Measurements from ENCODE around the gene ZFYVE26.
A peak's percentile ranks its signal among the peaks of the same experiment; 100 is the strongest.
"Not testable (repeated sequence)": the region's sequence is repeated elsewhere in the genome, so short reads cannot be mapped to it uniquely, and the experiment has no call there.

Gene ZFYVE26

GRCh38 chr14:67833403-67833802 lies 17.0 kb upstream of the ZFYVE26 start:
- TF ChIP-seq, protein P1, sequence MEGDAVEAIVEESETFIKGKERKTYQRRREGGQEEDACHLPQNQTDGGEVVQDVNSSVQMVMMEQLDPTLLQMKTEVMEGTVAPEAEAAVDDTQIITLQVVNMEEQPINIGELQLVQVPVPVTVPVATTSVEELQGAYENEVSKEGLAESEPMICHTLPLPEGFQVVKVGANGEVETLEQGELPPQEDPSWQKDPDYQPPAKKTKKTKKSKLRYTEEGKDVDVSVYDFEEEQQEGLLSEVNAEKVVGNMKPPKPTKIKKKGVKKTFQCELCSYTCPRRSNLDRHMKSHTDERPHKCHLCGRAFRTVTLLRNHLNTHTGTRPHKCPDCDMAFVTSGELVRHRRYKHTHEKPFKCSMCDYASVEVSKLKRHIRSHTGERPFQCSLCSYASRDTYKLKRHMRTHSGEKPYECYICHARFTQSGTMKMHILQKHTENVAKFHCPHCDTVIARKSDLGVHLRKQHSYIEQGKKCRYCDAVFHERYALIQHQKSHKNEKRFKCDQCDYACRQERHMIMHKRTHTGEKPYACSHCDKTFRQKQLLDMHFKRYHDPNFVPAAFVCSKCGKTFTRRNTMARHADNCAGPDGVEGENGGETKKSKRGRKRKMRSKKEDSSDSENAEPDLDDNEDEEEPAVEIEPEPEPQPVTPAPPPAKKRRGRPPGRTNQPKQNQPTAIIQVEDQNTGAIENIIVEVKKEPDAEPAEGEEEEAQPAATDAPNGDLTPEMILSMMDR (conservative IDR thresholded peaks at IDR 0.05; ENCODE audit: low read depth): no peak
- peak; percentile 17 for DNase-seq (ENCODE audit: low spot score)
- ChIA-PET POLR2A (ENCODE audit: low non-redundant PET) (no interaction called here), CTCF (no interaction called here)
- H3K27ac ChIP-seq: no peak overlapping the region

- POLR2A ChIA-PET (ENCODE audit: low non-redundant PET): no interaction called here
- CTCF ChIA-PET: no interaction called here
- TF ChIP-seq, protein P1 (conservative IDR thresholded peaks at IDR 0.05; ENCODE audit: low read depth): no peak
- DNase-seq (ENCODE audit: low spot score): no peak
- no peak overlapping the region for H3K27ac ChIP-seq
Measured at GRCh38 chr14:67831113-67831512, 14.7 kb upstream of the ZFYVE26 start.

GRCh38 chr14:67821121-67821520 lies 4.7 kb upstream of the ZFYVE26 start:
- no peak overlapping the region for H3K27ac ChIP-seq
- ChIA-PET CTCF (no interaction called here), POLR2A (ENCODE audit: low non-redundant PET) (no interaction called here)
- TF ChIP-seq, protein P1 (conservative IDR thresholded peaks at IDR 0.05; ENCODE audit: low read depth): no peak
- DNase-seq (ENCODE audit: low spot score): no peak

GRCh38 chr14:67820428-67820971 lies 4.1 kb upstream of the ZFYVE26 start:
- peak; percentile 31 for DNase-seq (ENCODE audit: low spot score)
- CTCF ChIA-PET: interaction anchor here (0.8 kb wide), 1 partner anchor 88 kb away, joined by 3 read pairs; no protein-coding TSS in a partner anchor
- POLR2A ChIA-PET (ENCODE audit: low non-redundant PET): no interaction called here
- H3K27ac ChIP-seq: no peak overlapping the region
- TF ChIP-seq, protein P1 (conservative IDR thresholded peaks at IDR 0.05; ENCODE audit: low read depth): no peak

GRCh38 chr14:67819563-67820421 lies 3.4 kb upstream of the ZFYVE26 start, which contains the start of gene RAD51B:
Gene RAD51B, plus strand, starts transcription at chr14:67819779.
- TF ChIP-seq, protein P1 (conservative IDR thresholded peaks at IDR 0.05; ENCODE audit: low read depth): no peak
- peak within 1 kb of the TSS; percentile 69 for H3K27ac ChIP-seq
- peak; percentile 98 for DNase-seq (ENCODE audit: low spot score)
- CTCF ChIA-PET: interaction anchor here (0.8 kb wide), 1 partner anchor 88 kb away, joined by 3 read pairs; no protein-coding TSS in a partner anchor
- POLR2A ChIA-PET (ENCODE audit: low non-redundant PET): no interaction called here

GRCh38 chr14:67818476-67818875 lies 2.1 kb upstream of the ZFYVE26 start:
- CTCF ChIA-PET: interaction anchor here (0.6 kb wide), 1 partner anchor 720 kb away, joined by 4 read pairs; no protein-coding TSS in a partner anchor
- DNase-seq (ENCODE audit: low spot score); H3K27ac ChIP-seq; POLR2A ChIA-PET (ENCODE audit: low non-redundant PET): not testable (repeated sequence)
